ENCODE results near the gene C9orf57. TPM values are rescaled to one million over a fixed set of nuclear protein-coding genes. Genes with fewer than 3 reads are reported as not detected.

C9orf57 gene
- total RNA-seq, 1 experiment from 2014 or later = not detected

- Histone ChIP-seq H4K91ac (ENCODE audit: insufficient read length, low read depth, low read length) (no peak overlapping the region), H4K8ac (replicated peaks; ENCODE audit: insufficient read length, low read depth, low read length) (no peak overlapping the region), H3K27me3 (ENCODE audit: insufficient read depth, low read length) (no peaks in the 10 kb centered on the region), H3T11ph (ENCODE audit: low read length) (no peak overlapping the region), H3K56ac (ENCODE audit: insufficient read length, low read depth, low read length) (no peak overlapping the region), H3K4me2 (ENCODE audit: insufficient read depth, insufficient read length, low read length) (no peak overlapping the region), H3K4me1 (ENCODE audit: insufficient read depth, low read length) (no peaks in the 10 kb centered on the region), H3K4ac (ENCODE audit: low read depth, low read length) (no peak overlapping the region), H3K23me2 (ENCODE audit: insufficient read length, low read depth, low read length, poor library complexity, severe bottlenecking) (no peaks in the 10 kb centered on the region), H2BK120ac (ENCODE audit: low read depth, low read length, poor library complexity, severe bottlenecking) (no peak overlapping the region), H2BK12ac (ENCODE audit: insufficient read length, low read depth, low read length) (no peak overlapping the region), H3K18ac (ENCODE audit: insufficient read length, low read depth, low read length) (no peak overlapping the region), H3K9me3 (ENCODE audit: control insufficient read depth, low read depth, low read length) (no peaks in the 10 kb centered on the region), H4K5ac (ENCODE audit: insufficient read length, low read depth, low read length) (no peak overlapping the region), H2AFZ (ENCODE audit: low read length) (no peak overlapping the region), H2AK5ac (ENCODE audit: insufficient read length, low read length) (no peak overlapping the region), H2BK15ac (ENCODE audit: low read depth, low read length) (no peak overlapping the region), H3K79me2 (ENCODE audit: insufficient read depth, low read length) (no peaks in the 10 kb centered on the region), H3K27ac (ENCODE audit: insufficient read length, low read depth, low read length) (no peak overlapping the region), H2BK20ac (ENCODE audit: low read depth, low read length, poor library complexity, severe bottlenecking) (no peak overlapping the region), H3K23ac (ENCODE audit: insufficient read length, low read depth, low read length) (no peak overlapping the region), H3K9ac (ENCODE audit: extremely low read depth, insufficient read length, low read length) (no peak overlapping the region), H2BK5ac (ENCODE audit: insufficient read length, low read length) (no peak overlapping the region), H3K14ac (ENCODE audit: insufficient read depth, low read length) (no peak overlapping the region), H3K79me1 (ENCODE audit: insufficient read depth, low read depth, low read length, poor library complexity, severe bottlenecking) (no peaks in the 10 kb centered on the region), H4K20me1 (ENCODE audit: control insufficient read depth, insufficient read depth, insufficient read length) (no peaks in the 10 kb centered on the region)
- no peak for DNase-seq
- Mint-ChIP-seq H3K4me3 (no peak overlapping the region), H3K27ac (no peak overlapping the region; a peak in 1 of 7 replicates), H3K4me1 (peaks cover 7 to 11% of the 10 kb centered on the region in 2 experiments), H3K27me3 (ENCODE audit: low read depth) (no peaks in the 10 kb centered on the region), H3K9me3 (no peaks in the 10 kb centered on the region), H3K36me3 (ENCODE audit: insufficient read depth in 1 of 3, low read depth in 3 of 3) (no peaks in the 10 kb centered on the region)
- no peak for TF ChIP-seq CTCF (conservative IDR thresholded peaks at IDR 0.05)
- no CpG with 5 or more reads among the region's 3 CpGs for WGBS (ENCODE audit: extremely low coverage, insufficient read length, low lambda C conversion rate)
Measured at GRCh38 chr9:72025906-72026305, 34.5 kb downstream of the C9orf57 start.
